K562 (cell line): ENCODE data around the gene SPATA12. TPM values are rescaled to one million over a fixed set of nuclear protein-coding genes. Genes with fewer than 3 reads are reported as not detected.

Experiments used
- ATAC-seq: fragments of 200-7000 bp; cut with Tn5 transposase; 3 replicates; pipeline ENCODE4 v1.9.1; 2020; ENCODE audit warnings: moderate library complexity
- BruUV-seq: library from RNA; stranded (reverse); fragments of 400-500 nt; replicated peaks from 2 replicates; lab custom pipeline; 2021; lab: Mats Ljungman, UMichigan
- CTCF ChIA-PET: fragments of 300-600 bp; formaldehyde crosslinking; extraction: SDS; loops from one replicate; lab custom pipeline; 2021; ENCODE audit warnings: low intra/inter-chr PET ratio; lab: Yijun Ruan, JAX
- POLR2A ChIA-PET: fragments of 300-600, 350-650 bp; sonication (Branson Sonifier 250); formaldehyde crosslinking; extraction: SDS; loops from one replicate; lab custom pipeline; 2021; ENCODE audit warnings: antibody characterized with exemption, inconsistent platforms; lab: Yijun Ruan, JAX
- DNase-seq, 4 experiments: peaks; one replicate each; pipeline versions ENCODE4 v3.0.0 to v3.0.0-alpha.2; 2011 to 2018; ENCODE audit warnings: low spot score in 3 of 4, mixed read lengths in 3 of 4; ENCODE audit errors: extremely low read depth in 1 of 4
- FAIRE-seq: peaks from 2 replicates; lab custom pipeline; 2011; peaks lifted over from hg19 to GRCh38; lab: Jason Lieb, UNC
- H2AFZ ChIP-seq: 2 replicates; pipeline ENCODE4 v1.6.0; 2011; ENCODE audit warnings: low read depth, low read length, control low read depth, inconsistent platforms
- H3K27ac ChIP-seq: fragments of 200-600 bp; 3 replicates; pipeline ENCODE4 v1.8.0; 2011; ENCODE audit warnings: low read depth, mild to moderate bottlenecking, control low read depth, inconsistent platforms, low read length, moderate library complexity, mixed read lengths; ENCODE audit errors: extremely low read depth
- H3K27me3 ChIP-seq, 2 experiments: fragments of 300-600 bp in 1 of 2; 2 replicates in 1 of 2; 3 replicates in 1 of 2; pipeline versions ENCODE4 v1.6.0 to v1.8.0; 2011; ENCODE audit warnings: inconsistent platforms in 2 of 2, low read length in 2 of 2, mild to moderate bottlenecking in 1 of 2, mixed read lengths in 1 of 2, moderate library complexity in 1 of 2; ENCODE audit not compliant: control insufficient read depth in 2 of 2, insufficient read depth in 2 of 2
- H3K36me3 ChIP-seq: fragments of 300-600 bp; 3 replicates; pipeline ENCODE4 v1.8.0; 2011; ENCODE audit warnings: mild to moderate bottlenecking, low read length, inconsistent platforms; ENCODE audit not compliant: control insufficient read depth, insufficient read depth
- H3K4me1 ChIP-seq, 2 experiments: fragments of 200-600 bp in 1 of 2; replicated peaks in 1 of 2; 2 replicates in 1 of 2; 3 replicates in 1 of 2; pipeline versions ENCODE4 v1.5.1 to v1.8.0; 2011; ENCODE audit warnings: inconsistent platforms in 2 of 2, low read length in 2 of 2, mild to moderate bottlenecking in 1 of 2, mixed read lengths in 1 of 2, moderate library complexity in 1 of 2; ENCODE audit not compliant: control insufficient read depth in 2 of 2, insufficient read depth in 2 of 2
- H3K4me2 ChIP-seq: 2 replicates; pipeline ENCODE4 v1.6.1; 2011; ENCODE audit warnings: low read length, control low read depth, inconsistent platforms, mixed read lengths; ENCODE audit not compliant: insufficient read depth
- H3K4me3 ChIP-seq: fragments of 200-600 bp; sonication (generic), shearing (Covaris generic); 2 replicates; pipeline ENCODE4 v1.5.1; 2016; ENCODE audit warnings: control low read depth, inconsistent platforms
- H3K79me2 ChIP-seq: fragments of 200-600 bp; 3 replicates; pipeline ENCODE4 v1.8.0; 2011; ENCODE audit warnings: low read length, inconsistent platforms; ENCODE audit not compliant: control insufficient read depth, insufficient read depth
- H3K9ac ChIP-seq, 2 experiments: 2 replicates each; pipeline versions ENCODE4 v1.6.0 to v1.6.1; 2011; ENCODE audit warnings: low read depth in 2 of 2, low read length in 2 of 2, control low read depth in 1 of 2, inconsistent platforms in 1 of 2, mild to moderate bottlenecking in 1 of 2, mixed read lengths in 1 of 2; ENCODE audit not compliant: insufficient read depth in 1 of 2
- H3K9me1 ChIP-seq: one replicate; pipeline ENCODE4 v1.6.0; 2011; ENCODE audit warnings: inconsistent platforms, mild to moderate bottlenecking, low read length, moderate library complexity; ENCODE audit not compliant: control insufficient read depth, insufficient read depth
- H3K9me3 ChIP-seq: replicated peaks from 2 replicates; pipeline ENCODE4 v1.5.1; 2011; ENCODE audit warnings: low read depth, low read length, inconsistent platforms; ENCODE audit not compliant: control insufficient read depth, insufficient read depth
- H4K20me1 ChIP-seq: replicated peaks from 2 replicates; pipeline ENCODE4 v1.6.1; 2011; ENCODE audit warnings: low read length, inconsistent platforms, mixed read lengths; ENCODE audit not compliant: control insufficient read depth, insufficient read depth
- CBFA2T3 ChIP-seq: fragments of 450-650 bp; IDR thresholded peaks from 2 replicates; pipeline ENCODE4 v1.6.1; 2017
- IFI16 ChIP-seq: fragments of 250-450 bp; sonication (Bioruptor Pico); IDR thresholded peaks from 2 replicates; pipeline ENCODE4 v2.1.2; 2022; ENCODE audit warnings: mild to moderate bottlenecking, inconsistent platforms
- PYGO2 ChIP-seq: fragments of 450-650 bp; IDR thresholded peaks from 2 replicates; pipeline ENCODE4 v1.6.1; 2016; ENCODE audit warnings: mild to moderate bottlenecking, missing genetic modification characterization, moderate library complexity, missing compliant biosample characterization
- ZFP36 ChIP-seq: fragments of 150-350 bp; IDR thresholded peaks from 2 replicates; pipeline ENCODE4 v1.6.1; 2018; ENCODE audit warnings: low read length, low read depth; ENCODE audit not compliant: partially characterized antibody
- WGBS: fragments of 100-300 bp; shearing (Covaris generic); methylation state at CpG from one replicate; pipeline ENCODE4 v1.1.6; 2016; ENCODE audit warnings: low coverage, mixed read lengths; ENCODE audit not compliant: insufficient coverage; ENCODE audit errors: missing lambda C conversion rate; 5-methylcytosine and 5-hydroxymethylcytosine counted together
- in situ Hi-C: fragments of 300-500 bp; cut with MboI; formaldehyde crosslinking; loops from 4 replicates; pipeline ENCODE4 v1.15.0; 2018; ENCODE audit warnings: inconsistent platforms, mixed read lengths
- intact Hi-C: fragments of 100-400 bp; cut with micrococcal nuclease; formaldehyde crosslinking; loops from 2 replicates; pipeline ENCODE4 v1.14.2; 2022
- polyA plus RNA-seq, 8 experiments: library from polyadenylated mRNA; depleted of rRNA in 4 of 8; stranded (reverse) in 5 of 8; unstranded in 3 of 8; fragments of >200 nt; fragmentation: Nextera tagmentation in 2 of 8; fragmentation: Illumina TruSeq in 1 of 8; extraction: Ambion mirVana in 2 of 8; extraction: Trizol in 1 of 8; gene quantifications; 2 replicates each; pipeline versions ENCODE4 v1.2.1 to v1.2.3, GENCODE V29; 2011 to 2014; ENCODE audit warnings: inconsistent platforms in 1 of 8, missing spikeins in 1 of 8
- total RNA-seq, 7 experiments: library from RNA; depleted of rRNA in 6 of 7; stranded (reverse); fragments of >200 nt in 6 of 7; fragmentation: Illumina TruSeq in 2 of 7; extraction: Trizol in 2 of 7; gene quantifications; 2 replicates each; pipeline versions ENCODE4 v1.2.1 to v1.2.3, GENCODE V29; 2011 to 2021; ENCODE audit warnings: low replicate concordance in 1 of 7

Gene SPATA12
- total and polyA plus RNA-seq, 9 of the 15 experiments (the other 6 are each of a cell fraction or from before 2014, with no cell fraction given), result not detected

DNA sequence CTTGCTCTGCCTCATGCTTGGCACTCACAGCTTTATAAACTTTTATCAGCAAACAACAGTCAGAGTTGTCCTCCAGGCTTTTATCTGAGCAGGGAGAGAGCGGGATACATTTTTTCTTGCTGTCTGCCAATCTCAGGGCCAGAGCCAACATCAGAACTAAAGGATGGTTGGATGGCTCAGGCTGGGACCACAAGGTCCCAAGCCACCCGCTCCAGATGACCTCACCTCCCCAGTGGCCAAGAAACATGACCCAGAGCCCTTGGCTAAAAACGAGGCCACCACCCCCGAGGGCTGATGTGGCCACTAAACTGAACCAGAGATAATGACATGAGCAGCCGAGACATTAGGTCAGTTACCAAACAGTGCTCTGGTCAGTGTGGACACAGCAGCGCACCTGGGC is 18.8 kb upstream of the SPATA12 start:
- BruUV-seq, result no TSS peak
- no peak overlapping the region for H3K4me3 ChIP-seq
- POLR2A ChIA-PET, result interaction anchor here (0.6 kb wide), 1 partner anchor 21 kb away, joined by 3 read pairs; no protein-coding TSS in a partner anchor
- no peak for FAIRE-seq
- TF ChIP-seq PYGO2 (tag) (no peak), CBFA2T3 (0 out of 2 replicates have a peak, but pooled peaks have one; percentile 3)
- no peaks in the 10 kb centered on the region for H3K9me1 ChIP-seq
- no peaks in the 10 kb centered on the region for H3K36me3 ChIP-seq
- no peaks in the 10 kb centered on the region for H3K9me3 ChIP-seq
- CTCF ChIA-PET, result no interaction called here
- no peak overlapping the region for H3K27ac ChIP-seq
- peaks cover 0 to 8% of the 10 kb centered on the region in 2 experiments; a peak in 1 of 5 replicates for H3K27me3 ChIP-seq
- H3K4me1 ChIP-seq, result no peaks in the 10 kb centered on the region; a peak in 1 of 5 replicates
- in situ Hi-C loops, result no loop called here
- no peak overlapping the region for H3K9ac ChIP-seq
- H4K20me1 ChIP-seq, result no peaks in the 10 kb centered on the region; the same call in 1 of the 2 replicates
- H2AFZ ChIP-seq, result no peak overlapping the region
- intact Hi-C loops, result no loop called here
- no peaks in the 10 kb centered on the region for H3K79me2 ChIP-seq
- H3K4me2 ChIP-seq, result no peak overlapping the region
- WGBS, result 0% methylated on average over 6 of the region's 6 CpGs
- ATAC-seq, result no peak
- no peak for DNase-seq

DNA sequence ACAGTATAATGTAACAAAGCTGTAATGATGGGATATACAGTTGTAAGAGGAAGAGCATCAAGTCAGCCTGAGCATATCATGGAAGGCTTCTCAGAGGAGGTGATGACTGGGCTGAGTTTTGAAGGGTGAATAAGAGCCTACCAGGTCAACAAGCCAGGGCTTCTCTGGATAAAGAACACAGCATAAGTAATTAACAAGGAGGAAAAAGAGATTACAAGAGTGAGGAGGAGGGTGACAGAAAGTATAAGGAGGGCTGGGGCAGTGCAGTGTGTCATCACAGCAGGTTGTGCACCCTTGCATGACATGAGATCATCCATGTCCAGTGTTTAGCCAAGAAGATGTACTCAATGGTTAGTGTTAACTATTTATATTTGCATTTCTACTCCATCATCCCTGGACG is 16.9 kb upstream of the SPATA12 start:
- Histone ChIP-seq H3K9me1 (no peaks in the 10 kb centered on the region), H2AFZ (no peak overlapping the region), H3K27me3 (peaks cover 0 to 7% of the 10 kb centered on the region in 2 experiments; a peak in 1 of 5 replicates), H3K4me2 (no peak overlapping the region), H3K9ac (no peak overlapping the region), H3K4me3 (no peak overlapping the region), H3K9me3 (no peaks in the 10 kb centered on the region), H3K36me3 (no peaks in the 10 kb centered on the region), H3K27ac (no peak overlapping the region), H3K79me2 (no peaks in the 10 kb centered on the region), H3K4me1 (peaks cover 0 to 3% of the 10 kb centered on the region in 2 experiments; a peak in 2 of 5 replicates)
- intact Hi-C loops, result no loop called here
- FAIRE-seq, result no peak
- in situ Hi-C loops, result no loop called here
- DNase-seq, result no peak
- WGBS, result 0% methylated on average over 1 of the region's 1 CpG
- POLR2A ChIA-PET, result interaction anchor here (0.6 kb wide), 1 partner anchor 193 kb away, joined by 4 read pairs; no protein-coding TSS in a partner anchor
- CTCF ChIA-PET, result no interaction called here
- ATAC-seq, result no peak
- BruUV-seq, result no TSS peak
- TF ChIP-seq IFI16 (no peak), ZFP36 (peak; percentile 86)
- TF ChIP-seq, all 486 proteins: peak for 1
- no peaks in the 10 kb centered on the region; the same call in 1 of the 2 replicates for H4K20me1 ChIP-seq
